Measurements from ENCODE around the gene PALM. TPM values are rescaled to one million over a fixed set of nuclear protein-coding genes. Genes with fewer than 3 reads are reported as not detected.

The PALM gene
- total and polyA plus RNA-seq, 10 of the 15 experiments (the other 5 are each of a cell fraction or from before 2014, with no cell fraction given) = 0.09 to 0.95 (median 0.23) TPM; not detected in 2

- RAD21 ChIA-PET (ENCODE audit: unreplicated experiment) = no interaction called here
- no peak overlapping the region for H3K9ac ChIP-seq (ENCODE audit: control insufficient read depth, insufficient read depth, low read length)
- intact Hi-C loops (cut with micrococcal nuclease; ENCODE audit: unreplicated experiment) = no loop called here
- no peaks in the 10 kb centered on the region for H3K9me3 ChIP-seq (replicated peaks; ENCODE audit: control insufficient read depth, insufficient read depth, low read length)
- no peak overlapping the region for H3K4me2 ChIP-seq (ENCODE audit: control insufficient read depth, insufficient read depth)
- POLR2A ChIA-PET = no interaction called here
- H3K27ac ChIP-seq (ENCODE audit: control insufficient read depth, insufficient read depth) = no peak overlapping the region
- SMC1A ChIA-PET (ENCODE audit: uncharacterized antibody, unreplicated experiment) = no interaction called here
- no peak for FAIRE-seq
- no peak for ATAC-seq
- no peaks in the 10 kb centered on the region for H3K27me3 ChIP-seq (replicated peaks in 1 of 2; ENCODE audit: control insufficient read depth in 2 of 2, insufficient read depth in 2 of 2, low read length in 1 of 2)
- H2AFZ ChIP-seq (ENCODE audit: control insufficient read depth, low read depth, low read length) = no peak overlapping the region
- BruUV-seq (replicated peaks) = no TSS peak
- H3K4me1 ChIP-seq (ENCODE audit: control insufficient read depth, insufficient read depth, low read length) = no peaks in the 10 kb centered on the region
- no peak for DNase-seq (ENCODE audit: low read depth, low spot score)
- no peaks in the 10 kb centered on the region for H3K79me2 ChIP-seq (ENCODE audit: control insufficient read depth, insufficient read depth, low read length)
- 40% methylated on average over 29 of the region's 29 CpGs for WGBS (ENCODE audit: insufficient coverage, insufficient replicate concordance, low lambda C conversion rate, missing lambda C conversion rate)
- H3K36me3 ChIP-seq (ENCODE audit: control insufficient read depth in 2 of 2, insufficient read depth in 2 of 2, low read length in 1 of 2) = no peaks in the 10 kb centered on the region
- CTCF ChIA-PET = no interaction called here
- in situ Hi-C loops (cut with MboI) = no loop called here
- no peaks in the 10 kb centered on the region for H4K20me1 ChIP-seq (ENCODE audit: control insufficient read depth, insufficient read depth)
- H3K4me3 ChIP-seq = no peak overlapping the region
- TF ChIP-seq ZBED1 (IDR thresholded peaks at IDR 0.05; ENCODE audit: borderline replicate concordance) (no peak), KAT2A (conservative IDR thresholded peaks at IDR 0.05; ENCODE audit: control insufficient read depth, low read depth, low read length) (no peak), CEBPB (IDR thresholded peaks at IDR 0.05; ENCODE audit: borderline replicate concordance in 1 of 2, low read depth in 2 of 2, low read length in 2 of 2) (no peak)
Measured at GRCh38 chr19:782185-782877, 73.6 kb downstream of the PALM start.

GRCh38 chr19:782878-783668, 74.3 kb downstream of the PALM start:
- H3K9me3 ChIP-seq (replicated peaks; ENCODE audit: control insufficient read depth, insufficient read depth, low read length) = no peaks in the 10 kb centered on the region
- no peak overlapping the region for H2AFZ ChIP-seq (ENCODE audit: control insufficient read depth, low read depth, low read length)
- H3K4me2 ChIP-seq (ENCODE audit: control insufficient read depth, insufficient read depth) = no peak overlapping the region
- no peak for DNase-seq (ENCODE audit: low read depth, low spot score)
- no peak overlapping the region for H3K9ac ChIP-seq (ENCODE audit: control insufficient read depth, insufficient read depth, low read length)
- ChIA-PET RAD21 (ENCODE audit: unreplicated experiment) (no interaction called here), SMC1A (ENCODE audit: uncharacterized antibody, unreplicated experiment) (no interaction called here), POLR2A (interaction anchor here (0.6 to 0.7 kb wide), 2 partner anchors 9 to 141 kb away, joined by 4 to 5 read pairs; no protein-coding TSS in a partner anchor), CTCF (no interaction called here)
- 58% methylated on average over 30 of the region's 30 CpGs for WGBS (ENCODE audit: insufficient coverage, insufficient replicate concordance, low lambda C conversion rate, missing lambda C conversion rate)
- intact Hi-C loops (cut with micrococcal nuclease; ENCODE audit: unreplicated experiment) = no loop called here
- BruUV-seq (replicated peaks) = no TSS peak
- FAIRE-seq = no peak
- H3K27ac ChIP-seq (ENCODE audit: control insufficient read depth, insufficient read depth) = no peak overlapping the region
- ATAC-seq = no peak
- no peaks in the 10 kb centered on the region for H3K4me1 ChIP-seq (ENCODE audit: control insufficient read depth, insufficient read depth, low read length)
- H3K36me3 ChIP-seq (ENCODE audit: control insufficient read depth in 2 of 2, insufficient read depth in 2 of 2, low read length in 1 of 2) = no peaks in the 10 kb centered on the region
- in situ Hi-C loops (cut with MboI) = no loop called here
- no peak overlapping the region for H3K4me3 ChIP-seq
- no peaks in the 10 kb centered on the region for H4K20me1 ChIP-seq (ENCODE audit: control insufficient read depth, insufficient read depth)
- H3K27me3 ChIP-seq (replicated peaks in 1 of 2; ENCODE audit: control insufficient read depth in 2 of 2, insufficient read depth in 2 of 2, low read length in 1 of 2) = no peaks in the 10 kb centered on the region
- H3K79me2 ChIP-seq (ENCODE audit: control insufficient read depth, insufficient read depth, low read length) = no peaks in the 10 kb centered on the region
- TF ChIP-seq SP1 (IDR thresholded peaks at IDR 0.05; ENCODE audit: low read depth, low read length) (no peak), SPI1 (IDR thresholded peaks at IDR 0.05; ENCODE audit: borderline replicate concordance, insufficient read depth, low read depth, low read length) (no peak), MXI1 (IDR thresholded peaks at IDR 0.05; ENCODE audit: low read depth, low read length) (no peak), RAD21 (IDR thresholded peaks at IDR 0.05; ENCODE audit: insufficient read depth, low read depth, low read length) (no peak), GATAD2B (conservative IDR thresholded peaks at IDR 0.05; ENCODE audit: low read depth) (no peak), POU2F2 (IDR thresholded peaks at IDR 0.05; ENCODE audit: borderline replicate concordance, low read depth, low read length) (no peak), IRF3 (IDR thresholded peaks at IDR 0.05) (no peak)
